Measurements from ENCODE around the gene DPT.

Gene DPT

GRCh38 chr1:168767894-168768584, 39.0 kb upstream of the DPT start:
- H3K27me3 ChIP-seq: no peaks in the 10 kb centered on the region
- H3K4me1 ChIP-seq: peaks cover 0 to 6% (median 0%) of the 10 kb centered on the region in 4 donors
- intact Hi-C loops (cut with DNase I; ENCODE audit: low total_unique reads): no loop called here
- peak in 1 of 2 donors; percentile 63 for DNase-seq
- no peaks in the 10 kb centered on the region for H3K9me3 ChIP-seq
- TF ChIP-seq, protein P1, sequence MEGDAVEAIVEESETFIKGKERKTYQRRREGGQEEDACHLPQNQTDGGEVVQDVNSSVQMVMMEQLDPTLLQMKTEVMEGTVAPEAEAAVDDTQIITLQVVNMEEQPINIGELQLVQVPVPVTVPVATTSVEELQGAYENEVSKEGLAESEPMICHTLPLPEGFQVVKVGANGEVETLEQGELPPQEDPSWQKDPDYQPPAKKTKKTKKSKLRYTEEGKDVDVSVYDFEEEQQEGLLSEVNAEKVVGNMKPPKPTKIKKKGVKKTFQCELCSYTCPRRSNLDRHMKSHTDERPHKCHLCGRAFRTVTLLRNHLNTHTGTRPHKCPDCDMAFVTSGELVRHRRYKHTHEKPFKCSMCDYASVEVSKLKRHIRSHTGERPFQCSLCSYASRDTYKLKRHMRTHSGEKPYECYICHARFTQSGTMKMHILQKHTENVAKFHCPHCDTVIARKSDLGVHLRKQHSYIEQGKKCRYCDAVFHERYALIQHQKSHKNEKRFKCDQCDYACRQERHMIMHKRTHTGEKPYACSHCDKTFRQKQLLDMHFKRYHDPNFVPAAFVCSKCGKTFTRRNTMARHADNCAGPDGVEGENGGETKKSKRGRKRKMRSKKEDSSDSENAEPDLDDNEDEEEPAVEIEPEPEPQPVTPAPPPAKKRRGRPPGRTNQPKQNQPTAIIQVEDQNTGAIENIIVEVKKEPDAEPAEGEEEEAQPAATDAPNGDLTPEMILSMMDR (IDR thresholded peaks at IDR 0.05): no peak
- no peak overlapping the region for H3K4me3 ChIP-seq
- H3K27ac ChIP-seq: no peak overlapping the region
- no peaks in the 10 kb centered on the region for H3K36me3 ChIP-seq

- no peak for DNase-seq
- Histone ChIP-seq H3K4me3 (no peak overlapping the region), H3K4me1 (peaks cover 0 to 6% (median 0%) of the 10 kb centered on the region in 4 donors), H3K27ac (no peak overlapping the region), H3K36me3 (no peaks in the 10 kb centered on the region), H3K27me3 (no peaks in the 10 kb centered on the region), H3K9me3 (no peaks in the 10 kb centered on the region)
- TF ChIP-seq, protein P1 (IDR thresholded peaks at IDR 0.05): no peak
- intact Hi-C loops (cut with DNase I; ENCODE audit: low total_unique reads): no loop called here
Observed at GRCh38 chr1:168766568-168766967, 37.6 kb upstream of the DPT start.

DNA sequence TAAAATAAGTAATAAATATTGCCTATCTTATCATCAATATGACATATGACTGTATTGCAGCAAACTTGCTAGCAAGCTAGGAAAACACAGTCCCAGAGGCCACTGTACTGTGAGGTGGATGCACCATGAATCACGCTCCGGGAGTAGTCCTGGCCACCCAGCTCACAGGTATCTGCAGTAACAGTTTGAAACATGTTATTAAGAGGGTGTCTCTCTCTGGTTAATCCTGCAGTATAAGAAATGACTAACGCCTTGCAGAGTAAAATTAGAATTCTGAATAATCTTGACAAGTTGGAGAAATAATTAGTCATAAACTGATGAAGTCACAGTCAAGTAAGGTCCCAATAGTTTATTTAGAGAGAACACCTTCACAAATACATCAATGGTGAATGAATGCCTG, 34.0 kb upstream of the DPT start:
- no peak for DNase-seq
- no peak overlapping the region for H3K27ac ChIP-seq
- TF ChIP-seq, protein P1 (IDR thresholded peaks at IDR 0.05): no peak
- no peaks in the 10 kb centered on the region for H3K27me3 ChIP-seq
- no peaks in the 10 kb centered on the region for H3K9me3 ChIP-seq
- H3K4me3 ChIP-seq: no peak overlapping the region
- intact Hi-C loops (cut with DNase I; ENCODE audit: low total_unique reads): no loop called here
- H3K36me3 ChIP-seq: no peaks in the 10 kb centered on the region
- peaks cover 0 to 1% (median 0%) of the 10 kb centered on the region in 4 donors for H3K4me1 ChIP-seq

DNA sequence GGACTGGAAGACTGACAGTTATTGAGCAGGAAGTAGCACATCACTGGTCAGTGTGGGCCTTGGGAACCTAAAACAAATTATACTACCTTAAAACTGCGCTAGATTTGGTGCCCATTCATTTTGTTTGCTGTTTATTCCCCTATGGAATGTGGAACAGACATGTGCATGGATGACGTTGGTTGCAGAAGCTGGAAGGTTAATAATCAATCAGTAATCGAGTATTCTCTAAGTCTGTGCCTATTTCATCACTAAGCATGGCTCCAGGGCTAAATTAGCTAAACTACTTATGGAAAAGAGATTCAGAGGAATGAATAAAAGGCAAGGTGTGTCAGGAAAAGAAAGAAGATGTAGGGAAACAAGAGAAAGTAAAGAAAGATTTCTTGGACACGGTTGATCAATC, 33.5 kb upstream of the DPT start:
- TF ChIP-seq, protein P1 (IDR thresholded peaks at IDR 0.05): no peak
- intact Hi-C loops (cut with DNase I; ENCODE audit: low total_unique reads): no loop called here
- no peaks in the 10 kb centered on the region for H3K27me3 ChIP-seq
- no peak for DNase-seq
- no peak overlapping the region for H3K4me3 ChIP-seq
- H3K4me1 ChIP-seq: no peaks in the 10 kb centered on the region
- H3K36me3 ChIP-seq: no peaks in the 10 kb centered on the region
- no peak overlapping the region for H3K27ac ChIP-seq
- no peaks in the 10 kb centered on the region for H3K9me3 ChIP-seq

- no peak for DNase-seq
- intact Hi-C loops (cut with DNase I; ENCODE audit: low total_unique reads): no loop called here
- no peaks in the 10 kb centered on the region for H3K27me3 ChIP-seq
- H3K4me1 ChIP-seq: no peaks in the 10 kb centered on the region
- H3K27ac ChIP-seq: no peak overlapping the region
- TF ChIP-seq, protein P1 (IDR thresholded peaks at IDR 0.05): no peak
- no peaks in the 10 kb centered on the region for H3K9me3 ChIP-seq
- H3K36me3 ChIP-seq: no peaks in the 10 kb centered on the region
- H3K4me3 ChIP-seq: no peak overlapping the region
Observed at GRCh38 chr1:168760781-168761180, 31.8 kb upstream of the DPT start.
